ENCODE measurements around the gene CAMKMT. TPM values are rescaled to one million over a fixed set of nuclear protein-coding genes. Genes with fewer than 3 reads are reported as not detected.

CAMKMT gene
- total and polyA plus RNA-seq, 9 of the 15 experiments (the other 6 are each of a cell fraction or from before 2014, with no cell fraction given) = 1.6 to 15.3 (median 7.4) TPM

GRCh38 chr2:44736270-44736942, 374.7 kb downstream of the CAMKMT start (continued):
- TF ChIP-seq NBN (IDR thresholded peaks at IDR 0.05; ENCODE audit: low read depth) (no peak), NFYB (IDR thresholded peaks at IDR 0.05; ENCODE audit: extremely low read depth, insufficient read length) (no peak), ZNF316 (IDR thresholded peaks at IDR 0.05) (peak; percentile 91), NFXL1 (CRISPR knock-in tag; IDR thresholded peaks at IDR 0.05) (no peak), ZNF280A (IDR thresholded peaks at IDR 0.05; ENCODE audit: low read depth, partially characterized antibody) (peak; percentile 42)

- no peak for DNase-seq (ENCODE audit: extremely low read depth in 1 of 4, low spot score in 3 of 4)
- intact Hi-C loops (cut with micrococcal nuclease) = no loop called here
- Histone ChIP-seq H3K4me1 (replicated peaks in 1 of 2; ENCODE audit: control insufficient read depth in 2 of 2, insufficient read depth in 2 of 2, low read length in 2 of 2) (no peaks in the 10 kb centered on the region), H3K27me3 (ENCODE audit: control insufficient read depth in 2 of 2, insufficient read depth in 2 of 2, low read length in 2 of 2) (peaks cover 0 to 1% of the 10 kb centered on the region in 2 experiments; a peak in 2 of 5 replicates), H3K79me2 (ENCODE audit: control insufficient read depth, insufficient read depth, low read length) (no peaks in the 10 kb centered on the region), H2AFZ (ENCODE audit: low read depth, low read length) (no peak overlapping the region), H3K9me1 (ENCODE audit: control insufficient read depth, insufficient read depth, low read length) (no peaks in the 10 kb centered on the region), H3K36me3 (ENCODE audit: control insufficient read depth, insufficient read depth, low read length) (no peaks in the 10 kb centered on the region), H4K20me1 (replicated peaks; ENCODE audit: control insufficient read depth, insufficient read depth, low read length) (no peaks in the 10 kb centered on the region), H3K4me2 (ENCODE audit: insufficient read depth, low read length) (no peak overlapping the region), H3K4me3 (no peak overlapping the region), H3K9me3 (replicated peaks; ENCODE audit: control insufficient read depth, insufficient read depth, low read depth, low read length) (no peaks in the 10 kb centered on the region; the same call in 1 of the 2 replicates), H3K27ac (ENCODE audit: extremely low read depth, low read depth, low read length) (no peak overlapping the region), H3K9ac (ENCODE audit: insufficient read depth in 1 of 2, low read depth in 2 of 2, low read length in 2 of 2) (no peak overlapping the region)
- no TSS peak for BruUV-seq (replicated peaks)
- WGBS (ENCODE audit: insufficient coverage, low coverage, missing lambda C conversion rate) = 0% methylated on average over 1 of the region's 1 CpG
- ChIA-PET POLR2A (interaction anchor here (0.6 kb wide), 1 partner anchor 363 kb away, joined by 3 read pairs; no protein-coding TSS in a partner anchor), CTCF (ENCODE audit: low intra/inter-chr PET ratio) (no interaction called here)
- FAIRE-seq = no peak
- TF ChIP-seq USF2 (CRISPR knock-in tag; IDR thresholded peaks at IDR 0.05) (no peak), ZNF830 (CRISPR knock-in tag; IDR thresholded peaks at IDR 0.05) (no peak), PKNOX1 (IDR thresholded peaks at IDR 0.05) (peak; percentile 68; the same call in 1 of the 2 replicates), GTF2B (IDR thresholded peaks at IDR 0.05; ENCODE audit: extremely low read depth, insufficient read length) (no peak), PBX2 (CRISPR knock-in tag; IDR thresholded peaks at IDR 0.05; ENCODE audit: low read depth) (no peak), PBX2 (tag; conservative IDR thresholded peaks at IDR 0.05; ENCODE audit: low read depth) (0 out of 2 replicates have a peak, but pooled peaks have one; percentile 22)
- in situ Hi-C loops (cut with MboI) = no loop called here
- ATAC-seq = no peak
Measured at GRCh38 chr2:44740678-44741077, 378.9 kb downstream of the CAMKMT start.
